Suprapubic skin (tissue), 4 donors: ENCODE data around the gene LUC7L2.

ENCODE experiments used
- EP300 ChIP-seq: sonication (generic); formaldehyde crosslinking; IDR thresholded peaks from one replicate; pipeline ENCODE4 v1.6.1; 2017; ENCODE audit warnings: antibody characterized with exemption
- POLR2A ChIP-seq, 2 donors: fragments of 450-650 bp; IDR thresholded peaks; one replicate each; pipeline ENCODE4 v1.6.1; 2017; ENCODE audit warnings: antibody characterized with exemption in 2 of 2, mild to moderate bottlenecking in 2 of 2, moderate library complexity in 2 of 2
- POLR2AphosphoS5 ChIP-seq, 3 donors: sonication (generic); formaldehyde crosslinking; IDR thresholded peaks; one replicate each; pipeline ENCODE4 v1.6.1; 2017; ENCODE audit warnings: antibody characterized with exemption in 3 of 3
- TF ChIP-seq, protein P1 (sequence below), 2 donors: fragments of 200-600 bp in 1 of 2; fragments of 450-650 bp in 1 of 2; sonication (generic) in 1 of 2; IDR thresholded peaks; one replicate each; pipeline ENCODE4 v1.5.1; 2016 to 2019; ENCODE audit warnings: antibody characterized with exemption in 2 of 2, mild to moderate bottlenecking in 1 of 2, moderate library complexity in 1 of 2

DNA sequence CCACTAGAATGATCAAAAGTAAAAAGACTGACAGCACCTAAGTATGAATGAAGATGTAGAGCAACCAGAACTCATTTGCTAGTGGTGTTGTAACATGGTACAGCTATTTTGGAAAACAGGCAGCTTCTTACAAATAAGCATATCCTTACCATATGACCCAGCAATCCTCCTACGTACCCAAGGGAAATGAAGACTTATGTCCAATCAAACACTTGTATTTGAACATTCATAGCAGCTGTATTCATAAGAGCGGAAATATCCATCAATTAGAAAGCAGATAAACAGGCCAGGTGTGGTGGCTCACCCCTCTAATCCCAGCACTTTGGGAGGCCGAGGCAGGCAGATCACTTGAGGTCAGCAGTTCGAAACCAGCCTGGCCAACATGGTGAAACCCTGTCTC, 70.7 kb downstream of the LUC7L2 start:
- TF ChIP-seq POLR2A (IDR thresholded peaks at IDR 0.05) (no peak), POLR2AphosphoS5 (IDR thresholded peaks at IDR 0.05) (no peak), EP300 (no peak)
- TF ChIP-seq, protein P1, sequence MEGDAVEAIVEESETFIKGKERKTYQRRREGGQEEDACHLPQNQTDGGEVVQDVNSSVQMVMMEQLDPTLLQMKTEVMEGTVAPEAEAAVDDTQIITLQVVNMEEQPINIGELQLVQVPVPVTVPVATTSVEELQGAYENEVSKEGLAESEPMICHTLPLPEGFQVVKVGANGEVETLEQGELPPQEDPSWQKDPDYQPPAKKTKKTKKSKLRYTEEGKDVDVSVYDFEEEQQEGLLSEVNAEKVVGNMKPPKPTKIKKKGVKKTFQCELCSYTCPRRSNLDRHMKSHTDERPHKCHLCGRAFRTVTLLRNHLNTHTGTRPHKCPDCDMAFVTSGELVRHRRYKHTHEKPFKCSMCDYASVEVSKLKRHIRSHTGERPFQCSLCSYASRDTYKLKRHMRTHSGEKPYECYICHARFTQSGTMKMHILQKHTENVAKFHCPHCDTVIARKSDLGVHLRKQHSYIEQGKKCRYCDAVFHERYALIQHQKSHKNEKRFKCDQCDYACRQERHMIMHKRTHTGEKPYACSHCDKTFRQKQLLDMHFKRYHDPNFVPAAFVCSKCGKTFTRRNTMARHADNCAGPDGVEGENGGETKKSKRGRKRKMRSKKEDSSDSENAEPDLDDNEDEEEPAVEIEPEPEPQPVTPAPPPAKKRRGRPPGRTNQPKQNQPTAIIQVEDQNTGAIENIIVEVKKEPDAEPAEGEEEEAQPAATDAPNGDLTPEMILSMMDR (IDR thresholded peaks at IDR 0.05), result no peak
